Cortex of kidney (tissue), 1 donor: ENCODE measurements around the gene ENKD1.

ENCODE experiments used
- DNase-seq: peaks from one replicate; lab custom pipeline; 2025; lab: John Stamatoyannopoulos, UW

The ENKD1 gene

DNA sequence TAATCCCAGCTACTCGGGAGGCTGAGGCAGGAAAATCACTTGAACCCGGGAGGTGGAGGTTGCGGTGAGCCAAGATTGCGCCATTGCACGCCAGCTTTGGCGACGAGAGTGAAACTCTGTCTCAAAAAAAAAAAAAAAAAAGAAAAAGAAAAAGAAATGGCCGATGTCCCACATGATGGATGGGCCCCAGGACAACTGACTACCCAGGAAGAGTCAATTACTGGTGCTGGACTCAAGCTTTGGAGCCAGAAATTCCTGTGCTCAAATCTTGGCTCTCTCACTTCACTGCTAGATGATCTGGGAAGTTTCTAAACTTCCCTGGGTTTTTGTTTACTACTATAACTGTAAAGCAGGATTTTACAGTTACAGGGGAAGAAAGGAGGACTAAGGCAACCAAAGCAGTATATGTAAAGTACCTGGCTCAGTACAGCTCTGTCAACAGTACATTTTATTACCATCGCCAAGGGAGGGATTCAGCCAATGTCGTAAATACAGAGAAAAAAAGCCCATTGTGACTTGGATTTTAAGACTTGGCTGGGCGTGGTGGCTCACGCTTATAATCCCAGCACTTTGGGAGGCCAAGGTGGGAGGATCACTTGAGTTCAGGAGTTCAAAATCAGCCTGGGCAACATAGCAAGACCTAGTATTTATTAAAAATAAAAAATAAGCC, 11.9 kb upstream of the ENKD1 start:
- DNase-seq, result no peak

DNA sequence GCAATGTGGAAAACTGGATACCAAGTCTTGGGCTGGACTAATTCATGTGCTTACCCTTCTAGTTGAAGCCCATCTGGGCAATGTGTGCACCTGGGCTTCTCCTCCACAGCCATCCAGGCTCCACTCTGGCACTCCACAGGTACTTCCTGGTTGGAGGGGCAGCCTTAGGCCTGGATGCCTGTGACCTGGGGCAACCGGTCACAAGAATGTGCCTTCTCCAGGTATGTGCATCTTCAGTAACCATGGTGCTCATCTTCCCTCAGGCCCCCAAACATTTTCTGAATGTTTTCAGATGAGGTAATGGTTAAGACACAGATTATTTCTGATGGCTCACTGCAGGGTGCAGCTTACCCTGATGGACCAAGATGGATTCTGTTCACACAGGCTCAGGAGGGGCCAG, 11.2 kb upstream of the ENKD1 start:
- DNase-seq, result no peak

DNA sequence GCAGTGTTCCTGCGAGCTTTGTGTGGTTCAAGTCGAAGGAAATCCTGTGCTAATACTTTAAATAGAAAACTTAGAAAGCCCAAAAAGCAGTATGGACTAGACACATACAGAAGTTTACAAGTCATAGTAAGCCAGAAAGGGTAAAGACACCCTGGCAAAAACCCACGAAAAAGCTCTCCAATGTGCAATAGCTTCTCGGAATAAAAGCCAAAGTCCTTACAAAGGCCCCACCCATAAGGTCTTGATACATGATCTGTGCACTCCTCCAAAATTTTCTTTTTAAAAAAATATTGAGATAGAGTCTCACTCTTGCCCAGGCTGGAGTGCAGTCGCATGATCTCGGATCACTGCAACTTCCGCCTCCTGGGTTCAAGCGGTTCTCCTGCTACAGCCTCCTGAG, 10.4 kb upstream of the ENKD1 start:
- no peak for DNase-seq

GRCh38 chr16:67676516-67676915, 10.0 kb upstream of the ENKD1 start:
- DNase-seq, result no peak

GRCh38 chr16:67675999-67676398, 9.4 kb upstream of the ENKD1 start:
- no peak for DNase-seq

GRCh38 chr16:67675579-67675935, 9.0 kb upstream of the ENKD1 start:
- no peak for DNase-seq

DNA sequence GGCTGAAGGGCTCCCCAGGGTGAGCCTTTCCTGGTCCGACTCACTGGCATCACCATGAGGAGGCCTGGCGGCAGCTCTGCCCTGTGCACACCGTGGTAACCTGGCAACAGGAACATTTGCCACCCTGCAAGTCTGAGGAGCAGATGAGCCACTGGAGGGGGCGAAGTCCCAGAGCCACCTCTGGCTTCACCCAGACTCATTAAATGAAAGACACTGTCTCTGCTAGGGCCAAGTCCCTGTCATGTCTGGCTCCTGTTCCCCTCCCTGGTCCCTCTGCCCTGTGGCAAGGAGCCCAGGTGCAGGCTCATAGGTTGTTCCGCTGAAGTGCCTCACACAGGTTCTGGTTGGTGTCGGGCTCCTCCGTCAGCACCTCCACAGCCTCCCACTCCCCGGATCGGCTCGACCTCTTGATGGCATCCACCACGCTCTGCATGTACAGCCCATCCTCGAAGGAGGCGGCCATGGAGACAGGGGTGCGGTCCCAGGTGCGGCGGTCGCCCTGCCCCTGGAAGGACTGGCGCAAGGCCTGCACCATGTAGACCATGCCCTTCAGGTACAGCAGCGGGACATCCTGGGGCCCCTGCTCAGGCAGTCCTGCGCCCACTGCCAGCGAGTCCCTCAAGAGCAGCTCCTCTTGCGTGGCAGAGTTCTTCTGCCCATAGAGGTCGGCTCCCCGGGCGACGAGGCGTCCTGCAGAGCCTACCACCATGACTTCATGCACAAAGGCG, 8.5 kb upstream of the ENKD1 start:
- no peak for DNase-seq

- no peak for DNase-seq
Observed at GRCh38 chr16:67673712-67674580, 7.4 kb upstream of the ENKD1 start.

DNA sequence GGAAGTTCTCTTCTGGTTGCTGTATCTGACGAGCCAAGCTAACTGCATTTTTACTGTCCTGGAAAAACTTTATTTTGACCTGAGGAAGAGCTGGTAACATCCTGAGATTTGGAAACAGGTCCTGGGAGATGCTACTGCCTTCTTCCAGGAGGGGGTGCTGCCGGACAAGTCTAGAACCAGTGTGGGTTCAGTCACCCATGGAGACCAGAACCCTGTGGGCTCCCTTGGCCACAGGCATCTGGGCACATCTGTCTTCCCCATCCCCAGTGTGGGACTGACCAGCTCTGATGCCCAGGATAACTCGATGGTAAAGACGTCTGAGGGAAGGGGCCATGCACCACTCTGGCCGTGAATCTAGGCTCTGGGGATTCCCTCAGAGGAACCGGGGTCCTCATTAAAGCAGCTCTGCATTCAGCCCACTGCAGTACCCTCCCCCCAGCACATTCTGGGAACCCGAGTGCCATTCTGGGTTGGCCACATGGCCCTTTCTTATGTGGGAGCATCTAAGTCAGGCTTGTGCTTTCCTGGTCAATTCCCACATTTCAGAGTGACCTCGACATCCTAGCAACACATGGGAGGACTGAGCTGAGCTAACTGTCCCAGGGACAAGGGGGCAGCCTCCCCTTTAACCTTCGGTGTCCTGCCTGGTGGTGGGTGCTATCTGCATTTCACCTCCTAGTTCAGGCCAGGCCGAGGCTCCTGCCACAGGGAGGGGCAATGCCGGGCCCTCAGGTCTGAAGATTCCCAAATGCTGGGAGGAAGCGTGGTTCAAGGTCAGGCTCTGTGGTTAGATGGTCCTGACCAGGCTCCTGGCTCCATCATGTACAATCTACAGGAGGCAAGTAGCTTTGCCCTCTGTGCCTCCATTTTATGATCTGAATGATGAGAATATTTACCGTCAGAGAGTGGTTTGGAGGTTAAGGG, 6.5 kb upstream of the ENKD1 start:
- DNase-seq, result no peak

- DNase-seq, result no peak
Observed at GRCh38 chr16:67672306-67672705, 5.8 kb upstream of the ENKD1 start.

GRCh38 chr16:67669499-67670101, 3.0 kb upstream of the ENKD1 start:
- no peak for DNase-seq

DNA sequence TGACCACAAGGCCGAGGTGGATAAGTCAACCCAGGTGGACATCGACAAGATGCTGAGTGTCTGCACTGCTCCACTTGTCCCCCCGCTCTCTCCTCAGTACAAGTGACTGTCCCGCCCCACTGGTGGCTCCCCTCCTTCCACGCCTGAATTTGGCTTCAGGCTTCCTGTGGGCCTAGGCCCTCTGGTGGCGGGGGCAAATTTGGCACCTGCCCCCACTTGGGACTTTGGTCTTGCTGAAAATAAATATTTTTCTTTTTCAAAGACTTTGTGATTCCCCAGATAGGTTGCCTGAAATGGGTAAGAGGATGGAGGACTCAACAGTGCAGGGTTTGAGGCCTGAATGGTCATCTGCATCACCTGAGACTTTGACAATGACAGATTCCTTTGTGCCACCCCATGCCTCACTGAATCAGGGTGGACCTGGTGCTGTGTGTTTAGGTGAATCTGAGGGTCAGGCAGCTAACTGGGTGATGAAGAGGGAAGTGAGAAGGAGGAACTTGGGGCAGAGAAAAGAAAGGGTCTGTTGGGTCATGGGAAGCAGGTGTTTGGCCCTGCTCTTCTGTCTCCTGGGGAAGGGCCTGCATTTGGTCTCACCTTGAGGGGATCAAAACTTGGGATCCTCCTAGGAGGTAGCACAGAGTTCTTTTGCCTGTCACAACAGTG, 2.1 kb upstream of the ENKD1 start:
- no peak for DNase-seq

GRCh38 chr16:67667817-67668494, 1.4 kb upstream of the ENKD1 start:
- no peak for DNase-seq

- no peak for DNase-seq
Observed at GRCh38 chr16:67667453-67667816, 885 bp upstream of the ENKD1 start.

DNA sequence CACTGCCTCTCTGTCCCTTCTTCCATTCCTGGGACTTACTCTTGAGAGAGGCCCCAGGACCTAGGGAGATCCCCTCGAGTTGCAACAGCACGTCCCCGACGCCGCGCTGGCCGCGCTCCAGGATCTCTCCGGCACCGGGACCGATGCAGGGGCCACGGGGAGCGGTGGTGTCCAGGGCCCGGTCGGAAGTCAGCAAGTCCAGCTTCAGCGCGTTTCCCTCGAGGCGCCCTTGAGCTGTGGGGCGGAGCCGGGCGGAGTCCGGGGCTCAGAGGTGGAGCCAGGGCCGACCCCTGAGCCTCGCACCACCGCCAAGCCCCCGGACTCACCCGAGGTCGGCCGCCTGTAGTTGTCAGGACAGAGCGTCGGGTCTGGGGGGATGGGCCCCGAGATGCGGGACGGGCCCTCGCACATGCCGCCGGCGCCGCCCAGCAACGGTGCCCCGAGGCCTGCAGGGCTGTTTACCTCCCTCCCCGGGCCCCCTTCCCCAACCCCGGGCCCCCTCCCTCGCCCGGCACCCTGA, 458 bp downstream of the ENKD1 start:
- DNase-seq, result no peak

GRCh38 chr16:67665598-67665997, 952 bp downstream of the ENKD1 start:
- no peak for DNase-seq

GRCh38 chr16:67664871-67665270, 1.7 kb downstream of the ENKD1 start:
- DNase-seq, result no peak

GRCh38 chr16:67664258-67664657, 2.3 kb downstream of the ENKD1 start:
- DNase-seq, result no peak

DNA sequence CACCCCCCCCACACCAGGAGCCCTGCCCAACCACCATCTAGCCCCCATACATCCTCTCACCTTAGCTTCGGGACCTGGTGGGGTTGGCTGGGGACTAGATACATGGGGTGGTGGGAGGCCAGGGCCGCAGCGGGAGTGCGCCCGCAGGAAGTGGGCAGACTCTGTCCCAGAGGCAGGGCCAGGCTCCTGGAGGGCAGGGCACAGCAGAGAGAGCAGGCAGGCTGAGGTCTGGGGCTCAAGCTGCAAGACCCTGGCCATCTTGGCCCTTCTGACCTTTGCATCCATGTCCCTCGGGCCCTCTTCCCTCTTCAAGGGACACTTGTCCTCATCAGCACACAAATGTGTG, 2.7 kb downstream of the ENKD1 start:
- DNase-seq, result no peak

DNA sequence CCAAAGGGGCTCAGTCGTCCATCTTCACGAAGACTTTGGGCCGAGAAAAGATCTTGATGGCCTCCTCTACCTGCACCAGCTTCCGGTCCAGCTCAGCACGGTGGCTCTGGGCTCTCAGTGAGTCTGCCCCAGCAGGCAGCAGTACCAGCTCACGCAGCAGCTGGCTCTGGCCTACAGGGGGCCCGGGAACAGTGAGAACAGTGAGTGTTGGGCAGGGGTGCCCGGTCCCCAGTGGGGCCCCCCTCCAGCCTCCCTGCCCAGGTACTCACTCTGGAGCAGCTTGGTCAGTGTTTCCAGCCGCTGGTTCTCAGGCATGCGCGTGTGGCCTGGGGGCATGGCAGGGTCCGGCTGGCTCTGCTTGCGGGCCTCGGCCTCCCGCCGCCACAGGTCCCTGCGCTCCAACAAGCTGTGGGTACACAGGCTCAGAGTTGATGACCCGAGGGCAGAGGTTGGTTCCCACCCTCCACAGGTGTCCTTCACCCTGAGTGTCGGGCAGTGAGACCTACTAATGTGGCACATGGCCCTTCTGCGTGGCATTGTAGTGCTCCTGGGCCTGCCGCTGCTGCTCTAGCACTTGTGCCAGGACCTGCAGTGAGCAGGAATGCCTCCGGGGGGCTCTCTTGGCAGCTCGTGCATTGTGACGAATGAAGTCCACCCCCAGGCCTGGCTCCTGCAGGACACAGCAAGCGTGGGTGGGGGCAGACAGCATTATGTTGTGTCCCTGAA, 3.2 kb downstream of the ENKD1 start:
- no peak for DNase-seq
